ENCODE data around the gene ARHGAP45. TPM values are rescaled to one million over a fixed set of nuclear protein-coding genes. Genes with fewer than 3 reads are reported as not detected.

The ARHGAP45 gene
- total RNA-seq, 1 experiment from 2014 or later, result 93.3 TPM

DNA sequence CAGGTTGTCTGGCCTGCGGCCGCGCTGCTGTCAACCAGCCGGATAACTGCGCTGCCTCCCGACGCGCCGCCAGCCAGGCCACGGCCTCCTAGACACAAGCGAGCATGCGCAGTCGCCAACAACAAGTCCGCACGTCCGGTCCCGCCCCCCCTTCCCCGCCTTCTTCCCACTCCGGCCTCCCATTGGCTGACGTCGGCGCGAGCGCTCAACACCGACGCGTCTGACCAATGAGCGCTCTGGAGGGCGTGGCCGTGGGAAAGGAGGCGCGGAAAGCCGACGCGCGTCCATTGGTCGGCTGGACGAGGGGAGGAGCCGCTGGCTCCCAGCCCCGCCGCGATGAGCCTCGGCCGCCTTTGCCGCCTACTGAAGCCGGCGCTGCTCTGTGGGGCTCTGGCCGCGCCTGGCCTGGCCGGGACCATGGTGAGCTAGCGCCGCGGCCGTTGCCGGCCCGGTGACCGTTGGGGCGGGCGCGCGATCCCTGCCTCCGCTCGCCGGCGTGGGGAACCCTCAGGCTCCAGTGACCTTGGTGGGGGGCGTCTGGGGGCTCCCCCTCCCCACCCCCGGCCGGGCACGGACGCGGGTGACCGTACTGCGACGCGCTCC, 36.8 kb downstream of the ARHGAP45 start, which contains the start of gene GPX4:
TSS of gene GPX4 (plus strand) at position 287 of the 603 bp plus-strand sequence. CDS start at position 337, 50 bp downstream.
- peak; percentile 97 for DNase-seq (ENCODE audit: low spot score)

DNA sequence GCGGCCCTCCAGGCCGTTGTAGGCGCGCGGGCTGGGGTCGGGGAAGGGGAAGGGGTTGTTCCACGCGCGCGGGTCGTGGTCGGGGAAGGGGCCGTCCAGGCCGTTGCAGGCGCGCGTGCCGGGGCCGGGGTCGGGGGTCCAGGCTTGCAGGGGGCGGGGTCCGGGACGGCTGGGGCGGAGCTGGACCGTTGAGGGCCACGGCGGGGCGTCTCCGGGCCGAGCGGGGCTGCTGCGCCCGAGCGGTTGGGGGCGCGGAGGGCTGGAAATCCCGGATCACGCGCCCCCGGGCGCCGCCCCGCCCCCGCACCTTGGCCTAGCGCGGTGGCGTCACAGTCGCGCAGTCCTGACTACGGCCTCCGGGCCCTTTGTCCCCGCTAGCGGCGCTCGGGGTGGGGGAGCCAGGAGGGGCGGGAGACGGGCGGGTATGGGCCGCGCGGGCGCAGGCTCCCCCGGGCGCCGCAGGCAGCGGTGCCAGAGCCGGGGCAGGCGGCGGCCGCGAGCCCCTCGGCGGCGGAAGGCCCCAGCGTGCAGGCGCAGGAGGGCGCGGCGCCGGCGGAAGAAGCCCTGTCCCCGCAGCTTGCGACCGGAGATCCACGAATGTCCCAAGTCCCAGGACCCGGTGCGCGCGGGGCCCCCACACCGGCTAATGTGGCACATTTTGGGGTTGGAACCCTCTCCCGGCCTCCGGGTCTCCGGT, 37.5 kb downstream of the ARHGAP45 start:
- DNase-seq (ENCODE audit: low spot score), result peak; percentile 71

DNA sequence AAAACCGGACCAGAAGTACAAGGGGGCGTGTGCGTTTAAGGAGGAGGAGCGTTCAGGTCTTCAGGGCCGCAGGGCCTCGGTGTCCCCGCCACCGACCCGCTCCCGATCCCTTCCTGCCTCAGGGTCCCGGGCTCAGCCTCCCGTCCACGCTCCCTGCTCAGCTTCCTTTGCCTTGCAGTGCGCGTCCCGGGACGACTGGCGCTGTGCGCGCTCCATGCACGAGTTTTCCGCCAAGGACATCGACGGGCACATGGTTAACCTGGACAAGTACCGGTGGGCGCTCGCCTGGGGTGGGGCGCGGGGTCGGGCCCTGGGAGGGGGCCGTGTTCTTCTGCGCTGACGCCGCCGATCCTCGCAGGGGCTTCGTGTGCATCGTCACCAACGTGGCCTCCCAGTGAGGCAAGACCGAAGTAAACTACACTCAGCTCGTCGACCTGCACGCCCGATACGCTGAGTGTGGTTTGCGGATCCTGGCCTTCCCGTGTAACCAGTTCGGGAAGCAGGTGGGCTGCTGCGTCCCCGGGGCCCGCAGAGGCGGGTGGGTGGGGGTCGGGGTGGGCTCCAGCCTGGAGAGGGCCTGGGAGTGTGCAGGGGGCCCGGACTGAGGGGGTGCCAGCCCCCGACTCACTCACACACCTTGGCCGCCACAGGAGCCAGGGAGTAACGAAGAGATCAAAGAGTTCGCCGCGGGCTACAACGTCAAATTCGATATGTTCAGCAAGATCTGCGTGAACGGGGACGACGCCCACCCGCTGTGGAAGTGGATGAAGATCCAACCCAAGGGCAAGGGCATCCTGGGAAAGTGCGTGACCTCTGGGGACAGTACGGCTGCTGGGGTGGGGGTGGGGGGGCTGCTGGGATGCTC, 38.3 kb downstream of the ARHGAP45 start:
- DNase-seq (ENCODE audit: low spot score), result no peak

DNA sequence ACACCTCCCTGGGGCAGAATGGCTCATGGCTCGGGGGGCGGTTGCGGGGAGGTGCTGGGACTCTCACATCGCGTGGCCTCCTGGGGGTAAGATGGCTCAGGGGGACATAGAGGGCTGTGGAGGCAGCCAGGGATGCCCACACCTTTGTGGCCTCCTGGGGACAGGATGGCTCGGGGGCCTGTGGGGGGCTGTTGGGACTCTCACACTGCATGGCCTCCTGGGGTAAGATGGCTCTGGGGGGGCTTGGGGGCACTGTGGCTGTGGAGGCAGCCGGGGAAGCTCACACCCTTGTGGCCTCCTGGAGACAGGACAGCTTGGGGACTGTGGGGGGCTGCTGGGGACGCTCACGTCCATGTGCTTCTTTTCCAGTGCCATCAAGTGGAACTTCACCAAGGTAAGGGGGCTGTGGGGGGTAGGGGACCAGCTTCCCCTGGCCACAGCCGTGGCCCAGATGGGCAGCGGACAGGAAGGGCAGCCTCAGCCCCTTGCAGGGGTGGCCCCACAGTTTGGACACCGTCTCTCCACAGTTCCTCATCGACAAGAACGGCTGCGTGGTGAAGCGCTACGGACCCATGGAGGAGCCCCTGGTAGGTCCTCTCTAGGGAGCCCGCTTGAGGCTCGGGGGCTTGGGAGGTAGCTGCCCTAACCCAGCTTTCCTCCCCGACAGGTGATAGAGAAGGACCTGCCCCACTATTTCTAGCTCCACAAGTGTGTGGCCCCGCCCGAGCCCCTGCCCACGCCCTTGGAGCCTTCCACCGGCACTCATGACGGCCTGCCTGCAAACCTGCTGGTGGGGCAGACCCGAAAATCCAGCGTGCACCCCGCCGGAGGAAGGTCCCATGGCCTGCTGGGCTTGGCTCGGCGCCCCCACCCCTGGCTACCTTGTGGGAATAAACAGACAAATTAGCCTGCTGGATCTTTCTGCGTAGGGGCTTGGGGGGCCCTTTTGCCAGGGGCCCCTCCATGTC, 39.2 kb downstream of the ARHGAP45 start:
- DNase-seq (ENCODE audit: low spot score), result no peak

DNA sequence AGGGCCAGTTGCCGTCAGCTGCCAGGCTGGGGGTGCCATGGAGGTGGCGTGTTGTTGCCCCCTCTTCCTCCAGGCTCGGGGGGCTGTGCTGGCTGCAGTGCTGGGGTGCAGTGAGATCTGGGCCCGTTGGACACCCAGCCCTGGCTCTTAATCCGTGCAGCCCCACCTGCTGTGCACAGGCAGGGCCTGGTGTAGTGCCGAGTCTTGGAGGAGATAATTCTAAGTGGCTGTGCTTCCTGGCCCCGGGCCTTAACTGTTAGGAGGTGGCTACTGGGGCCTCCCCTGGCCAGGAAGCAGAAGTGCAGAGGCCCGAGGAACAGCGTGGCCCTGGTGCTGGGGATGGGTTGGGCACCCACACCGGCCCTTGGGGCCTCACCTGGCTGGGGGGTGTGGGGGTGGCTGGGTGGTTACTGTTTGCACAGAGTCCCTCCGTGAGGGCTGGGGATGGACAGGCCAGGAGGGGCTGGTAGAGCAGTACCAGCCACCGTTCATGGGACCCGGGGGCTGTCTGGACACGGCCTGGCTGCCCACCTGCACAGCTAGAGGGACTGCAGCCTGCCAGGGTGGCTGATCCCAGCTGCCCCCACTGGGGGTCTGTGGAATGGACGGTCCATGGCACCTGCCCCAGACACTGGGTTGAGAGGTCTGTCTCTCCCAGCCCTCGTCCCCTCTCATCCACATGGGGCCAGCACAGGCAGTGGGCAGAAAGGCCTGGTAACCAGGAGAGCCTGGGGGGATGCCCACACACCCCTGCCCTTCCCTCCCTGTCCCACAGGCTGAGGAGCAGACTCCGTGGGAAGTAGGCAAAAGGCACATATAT, 40.1 kb downstream of the ARHGAP45 start:
- peak; percentile 58 for DNase-seq (ENCODE audit: low spot score)

DNA sequence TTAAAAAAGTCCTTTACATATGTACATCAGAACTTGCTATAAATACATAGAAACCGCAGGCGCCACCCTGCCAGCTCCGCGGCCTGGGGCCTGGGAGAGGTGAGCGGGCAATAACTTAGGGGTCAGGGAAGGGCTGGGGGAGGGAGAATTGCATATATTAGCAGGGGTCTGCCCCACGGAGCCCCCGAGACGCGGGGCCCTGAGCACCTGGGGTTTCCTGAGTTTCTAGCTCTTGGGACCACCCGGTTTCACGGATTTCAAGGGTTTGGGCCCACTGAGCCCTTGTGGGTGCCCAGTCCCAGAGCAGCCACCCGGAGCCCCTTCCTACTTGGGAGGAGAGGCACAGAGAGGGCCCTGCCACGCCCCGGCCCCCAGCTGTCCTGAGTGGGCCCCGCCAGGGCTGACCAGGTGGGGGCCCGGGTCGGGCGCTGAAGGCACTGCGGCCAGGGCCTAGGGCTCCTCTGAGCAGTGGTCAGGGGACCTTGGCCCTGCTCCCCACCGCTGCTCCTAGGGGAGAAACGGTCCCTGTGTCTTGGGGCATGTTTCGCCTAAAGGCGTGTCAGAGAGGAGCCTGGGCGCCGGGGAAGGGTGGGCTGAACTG, 40.8 kb downstream of the ARHGAP45 start:
- DNase-seq (ENCODE audit: low spot score), result no peak

DNA sequence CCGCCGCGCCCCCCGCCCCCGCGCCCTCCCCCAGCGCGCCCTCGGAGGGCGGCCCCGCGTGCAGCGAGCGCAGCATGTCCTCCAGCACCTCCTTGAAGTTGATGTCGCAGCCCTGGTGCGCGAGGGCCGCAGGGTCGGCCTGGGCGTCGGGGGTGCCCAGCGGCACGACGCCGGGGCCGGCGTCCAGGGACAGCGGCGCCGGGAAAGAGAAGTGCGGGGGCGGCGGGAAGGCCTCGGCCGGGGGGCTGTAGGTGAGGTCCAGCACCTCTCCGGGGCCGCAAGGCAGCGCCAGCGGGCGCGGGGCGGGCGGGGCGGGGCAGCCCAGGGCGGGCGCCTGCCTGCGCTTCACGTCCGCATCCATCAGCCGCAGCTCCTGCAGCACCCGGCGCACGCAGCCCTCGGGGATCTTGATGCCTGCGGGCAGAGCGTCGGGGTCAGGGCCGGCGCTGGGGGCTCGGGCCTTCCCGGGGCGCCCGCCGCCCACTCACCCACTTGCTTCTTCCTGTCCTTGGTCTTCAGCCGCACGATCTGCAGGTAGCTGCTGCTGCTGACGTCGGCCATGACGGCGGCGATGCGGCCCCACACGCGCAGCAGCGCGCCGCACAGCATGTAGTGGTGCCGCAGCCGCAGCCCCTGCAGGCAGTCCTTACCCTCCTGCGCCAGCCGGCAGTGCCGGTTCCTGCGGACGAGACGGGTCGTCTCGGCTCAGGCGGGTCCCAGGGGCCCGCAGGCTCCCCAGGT, 41.5 kb downstream of the ARHGAP45 start:
- DNase-seq (ENCODE audit: low spot score), result no peak

DNA sequence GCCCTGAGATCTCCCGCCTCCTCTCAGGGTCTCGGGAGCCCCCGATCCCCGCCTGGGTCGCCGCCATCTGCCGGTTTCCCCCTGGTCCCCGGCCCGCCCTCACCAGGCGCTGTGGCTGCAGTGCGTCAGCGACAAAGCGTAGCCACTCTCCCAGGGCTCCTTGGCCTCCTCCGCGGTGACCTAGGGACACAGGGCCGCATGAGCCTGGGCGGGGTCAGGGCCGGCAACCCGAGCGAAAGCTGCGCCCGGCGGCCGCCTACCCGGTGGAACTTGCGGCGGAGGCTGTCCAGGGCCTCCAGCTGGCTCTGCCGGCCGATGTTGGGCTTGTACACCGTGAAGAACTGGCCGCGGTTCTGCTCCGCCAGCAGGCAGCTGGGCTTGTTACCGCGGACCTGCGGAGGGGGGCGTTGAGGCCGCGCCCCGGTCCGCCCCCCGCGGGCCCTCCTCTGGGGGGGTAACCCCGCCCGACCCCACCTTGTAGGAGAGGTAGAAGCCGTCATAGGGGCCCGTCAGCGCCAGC, 42.1 kb downstream of the ARHGAP45 start:
- DNase-seq (ENCODE audit: low spot score), result no peak

DNA sequence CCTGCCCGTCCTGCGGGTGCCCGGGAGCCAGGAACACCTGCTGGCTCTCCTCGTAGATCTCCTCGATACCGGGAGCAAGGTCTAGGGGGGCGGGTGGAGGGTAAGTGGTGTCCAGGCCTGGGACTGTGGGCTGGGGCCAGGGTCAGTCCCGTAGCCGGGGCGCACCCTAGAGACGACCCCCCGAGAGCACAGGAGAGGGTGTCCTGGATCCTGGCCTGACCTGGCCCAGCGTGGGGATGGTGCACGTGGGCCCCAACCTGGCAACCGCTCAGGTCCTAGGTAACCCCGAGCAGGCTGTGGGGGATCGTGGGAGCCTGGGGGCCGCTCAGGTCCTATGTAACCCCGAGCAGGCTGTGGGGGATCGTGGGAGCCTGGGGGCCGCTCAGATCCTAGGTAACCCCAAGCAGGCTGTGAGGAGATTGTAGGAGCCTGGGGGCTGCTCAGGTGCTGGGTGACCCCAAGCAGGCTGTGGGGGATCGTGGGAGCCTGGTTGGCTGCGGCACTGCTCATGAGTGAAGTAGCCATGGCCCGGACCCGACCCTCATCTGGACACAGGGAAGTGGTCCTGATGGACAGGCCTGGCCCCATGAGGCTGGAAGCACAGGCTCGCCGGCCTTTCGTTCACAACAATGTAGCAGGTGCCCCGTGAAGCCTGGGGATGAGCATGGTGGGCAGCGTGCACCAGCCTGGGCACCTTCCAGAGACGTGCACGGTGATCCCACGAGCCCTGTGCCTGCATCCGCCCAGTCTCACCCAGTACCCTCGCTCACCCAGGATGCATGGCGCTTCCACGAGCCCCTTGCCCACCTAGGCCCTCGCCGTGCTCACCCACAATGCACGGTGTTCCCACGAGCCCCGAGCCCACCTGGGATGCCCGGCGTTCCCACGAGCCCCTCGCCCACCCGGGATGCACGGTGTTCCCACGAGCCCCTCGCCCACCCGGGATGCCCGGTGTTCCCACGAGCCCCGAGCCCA, 43.0 kb downstream of the ARHGAP45 start:
- DNase-seq (ENCODE audit: low spot score), result no peak

DNA sequence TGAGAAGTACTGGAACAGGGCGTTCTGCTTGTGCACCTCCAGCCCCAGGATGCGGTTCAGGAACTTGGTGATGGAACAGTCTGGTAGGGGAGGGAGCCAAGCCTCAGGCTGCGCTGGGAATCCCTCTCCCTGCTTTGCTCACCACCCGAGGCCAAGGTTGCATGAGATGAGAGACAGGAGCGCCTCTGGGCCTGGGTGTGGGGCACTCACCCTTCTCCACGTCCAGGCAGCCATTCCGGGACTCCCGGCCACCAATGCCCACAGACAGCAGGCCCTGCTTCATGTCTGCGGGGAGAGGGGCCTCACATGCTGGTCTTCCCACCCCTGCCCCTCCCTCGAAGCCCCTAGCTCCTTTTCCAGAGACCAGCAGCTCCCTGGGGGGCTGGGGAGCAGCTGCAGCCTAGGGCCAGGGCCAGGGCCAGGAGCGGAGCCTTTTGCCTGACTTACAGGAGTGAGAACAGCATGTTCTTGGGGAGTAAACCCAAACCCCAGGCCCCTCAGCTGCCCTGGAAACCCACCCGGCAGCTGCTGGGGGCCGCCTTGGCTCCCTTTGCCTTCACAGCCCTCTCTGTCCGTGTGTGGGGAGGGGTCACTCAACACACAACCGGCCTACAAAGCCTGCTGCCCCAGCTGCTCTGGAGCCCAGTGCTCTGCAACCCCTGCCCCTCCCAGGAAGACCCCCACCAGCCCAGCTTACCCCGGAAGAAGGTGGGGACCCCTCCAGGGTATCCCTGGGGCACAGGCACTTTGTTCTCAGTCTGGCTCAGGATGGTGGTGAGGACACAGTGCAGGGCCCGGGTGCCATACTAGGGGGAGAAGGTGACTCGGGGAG, 44.1 kb downstream of the ARHGAP45 start:
- DNase-seq (ENCODE audit: low spot score), result no peak

DNA sequence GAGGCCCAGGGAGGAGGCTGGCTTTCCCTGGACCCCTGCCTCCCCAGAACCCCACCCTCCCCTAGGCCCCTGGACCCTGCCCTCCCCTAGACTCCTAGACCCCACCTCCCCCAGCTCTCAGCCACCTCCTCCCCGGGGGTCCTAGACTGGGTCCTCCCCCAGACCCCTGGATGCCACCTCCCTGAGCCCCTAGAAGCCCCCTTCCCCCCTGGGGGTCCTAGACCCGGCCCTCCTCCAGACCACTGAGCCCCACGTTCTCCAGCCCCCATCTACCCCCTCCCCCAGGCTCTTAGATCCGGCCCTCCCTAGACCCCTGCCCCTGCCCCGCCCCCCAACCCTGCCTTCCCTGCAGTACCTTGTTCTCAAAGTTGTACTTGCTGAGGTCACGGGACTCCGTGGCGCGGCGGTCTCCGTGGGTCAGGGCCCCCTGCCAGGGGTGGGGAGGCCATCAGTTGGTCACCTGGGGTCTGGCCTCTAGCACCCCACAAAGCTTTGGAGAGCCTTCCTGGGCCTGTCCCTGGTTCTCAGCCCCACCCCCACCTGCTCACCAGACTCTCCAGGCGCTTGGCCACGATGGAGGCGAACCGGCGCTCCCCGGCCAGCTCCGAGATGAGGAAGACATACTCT, 44.8 kb downstream of the ARHGAP45 start:
- no peak for DNase-seq (ENCODE audit: low spot score)

DNA sequence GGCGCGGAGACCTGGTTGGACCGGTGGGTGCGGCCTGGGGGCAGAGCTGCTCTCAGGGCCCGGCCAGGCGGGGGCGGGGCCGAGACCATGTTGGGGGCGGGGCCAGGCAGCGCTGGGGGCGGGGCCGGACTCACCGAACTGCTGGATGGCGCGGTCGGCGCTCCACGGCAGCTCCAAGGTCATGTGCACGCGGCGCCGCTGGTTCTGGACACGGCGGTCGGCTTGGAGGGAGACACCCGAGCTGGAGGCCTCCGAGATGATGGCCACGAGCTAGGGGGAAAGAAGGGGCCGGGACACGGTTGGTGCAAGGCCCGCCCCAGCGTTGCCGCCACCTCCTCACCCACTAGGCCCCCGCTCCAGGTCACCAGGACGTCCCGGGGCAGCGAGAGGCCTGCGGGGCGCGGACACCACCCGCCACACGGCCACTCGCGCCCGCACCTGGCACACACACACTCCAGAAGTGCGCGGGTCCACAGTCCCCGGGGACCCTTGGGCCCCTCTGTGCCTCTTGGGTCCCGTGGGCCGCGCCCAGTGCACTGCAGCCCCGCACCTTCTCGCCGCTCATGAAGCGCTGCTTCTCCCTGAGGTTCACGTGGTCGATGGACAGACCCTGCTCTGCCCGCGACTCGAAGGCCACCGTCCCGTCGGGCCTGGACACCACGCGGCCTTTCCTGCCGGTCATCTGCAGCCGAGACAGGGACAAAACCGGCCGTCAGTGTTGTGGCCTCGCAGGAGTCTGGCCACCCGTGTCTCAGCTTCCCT, 45.5 kb downstream of the ARHGAP45 start:
- DNase-seq (ENCODE audit: low spot score), result peak; percentile 81

DNA sequence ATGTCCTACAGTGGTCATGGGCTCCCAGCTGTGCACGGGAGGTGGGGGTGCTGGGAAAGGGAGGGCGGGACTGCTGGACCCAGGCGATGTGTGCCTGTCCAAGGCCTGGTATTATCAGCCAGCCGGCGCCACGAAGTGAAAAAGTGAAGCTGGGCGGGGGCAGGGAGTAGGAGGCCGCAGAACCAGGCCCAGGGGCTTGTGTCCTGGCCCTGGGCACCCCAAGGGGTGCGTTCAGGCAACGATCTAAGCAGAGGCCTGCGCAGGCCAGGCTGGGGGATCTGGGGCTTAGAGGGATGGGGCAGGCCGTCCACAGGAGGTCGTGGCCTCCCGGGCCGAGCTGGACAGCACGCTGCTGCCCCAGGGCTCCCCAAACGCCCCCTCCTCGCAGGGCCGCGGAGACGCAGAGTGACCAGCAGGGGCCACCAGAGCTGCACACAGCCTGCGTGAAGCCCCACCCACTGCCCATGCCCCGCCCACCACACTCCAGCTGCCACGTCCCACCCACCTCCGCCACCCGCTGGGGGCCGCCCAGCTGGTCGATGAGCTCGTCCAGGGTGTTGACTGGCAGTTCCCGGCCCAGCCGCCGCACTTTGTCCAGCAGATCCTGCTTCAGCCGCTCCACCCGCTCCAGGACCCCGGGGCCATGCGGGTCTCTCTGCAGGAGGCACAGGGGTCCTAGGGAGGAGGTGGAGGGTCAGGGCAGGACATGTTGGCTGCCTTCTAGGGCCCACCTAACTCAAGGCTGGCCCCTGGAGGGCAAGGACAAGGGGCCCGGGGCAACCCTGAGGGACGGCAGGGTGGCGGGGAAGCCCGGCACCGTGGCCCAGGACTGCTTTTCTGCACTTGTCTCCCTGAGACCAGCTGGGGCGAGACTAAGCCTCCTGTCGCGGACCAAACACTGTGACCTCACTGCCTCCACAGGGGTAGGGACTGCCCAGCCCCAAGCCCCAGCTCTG, 46.3 kb downstream of the ARHGAP45 start:
- peak; percentile 92 for DNase-seq (ENCODE audit: low spot score)

DNA sequence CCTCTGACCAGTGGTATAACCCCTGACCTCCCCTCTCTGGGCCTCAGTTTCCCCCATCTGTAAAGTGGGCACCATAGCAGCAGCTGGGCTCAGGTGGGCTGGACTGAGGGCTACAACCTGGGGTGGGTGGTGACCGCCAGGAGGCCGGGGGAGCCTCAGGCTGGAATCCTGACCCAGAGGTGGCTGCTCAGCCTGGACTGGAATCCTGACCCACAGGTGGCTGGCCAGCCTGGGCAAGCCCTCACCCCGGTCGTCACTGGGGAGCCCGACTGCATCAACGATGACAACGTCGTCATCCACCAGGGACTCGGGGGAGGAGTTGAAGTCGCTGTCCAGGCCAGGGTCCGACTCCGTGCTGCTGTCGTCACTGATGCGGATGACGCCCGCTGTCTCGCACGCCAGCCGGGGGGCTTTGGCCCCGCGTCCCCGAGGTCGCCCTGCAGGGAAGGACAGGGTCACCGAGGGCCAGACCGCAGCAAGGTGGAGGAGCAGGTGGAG, 47.1 kb downstream of the ARHGAP45 start:
- DNase-seq (ENCODE audit: low spot score), result no peak

Data from HT-29 (cell line).